Cardiac muscle cell (in vitro differentiated cells and primary cell): Measurements from ENCODE around the gene FGD6. TPM values are rescaled to one million over a fixed set of nuclear protein-coding genes. Genes with fewer than 3 reads are reported as not detected.

Experiments used
- DNase-seq, 2 donors: peaks; one replicate each; pipeline versions ENCODE4 v3.0.0 to v3.0.0-alpha.2; 2010 to 2017; ENCODE audit warnings: low read depth in 1 of 2, low spot score in 1 of 2
- H3K27ac ChIP-seq: fragments of 200-600 bp; sonication (generic); 2 replicates; pipeline ENCODE4 v1.5.1; 2016
- H3K27me3 ChIP-seq: fragments of 200-600 bp; sonication (generic); 2 replicates; pipeline ENCODE4 v1.6.0; 2016; ENCODE audit warnings: control low read depth
- H3K36me3 ChIP-seq: fragments of 200-600 bp; sonication (generic); 2 replicates; pipeline ENCODE4 v1.5.1; 2016; ENCODE audit warnings: control low read depth
- H3K4me1 ChIP-seq: fragments of 200-600 bp; sonication (generic); 2 replicates; pipeline ENCODE4 v1.8.1; 2017; ENCODE audit warnings: low read depth, mild to moderate bottlenecking, mixed run types
- H3K4me3 ChIP-seq: fragments of 200-600 bp; sonication (generic); 2 replicates; pipeline ENCODE4 v1.5.1; 2016; ENCODE audit warnings: mild to moderate bottlenecking
- H3K9me3 ChIP-seq: fragments of 200-600 bp; sonication (generic); 2 replicates; pipeline ENCODE4 v1.5.1; 2017; ENCODE audit warnings: low read depth, mild to moderate bottlenecking, control low read depth
- CTCF ChIP-seq: IDR thresholded peaks from 2 replicates; pipeline ENCODE4 v1.5.1; 2012; ENCODE audit warnings: low read depth, mild to moderate bottlenecking, low read length
- polyA plus RNA-seq: library from polyadenylated mRNA; unstranded; fragments of >200 nt; fragmentation: Nextera tagmentation; extraction: Ambion mirVana; gene quantifications from 2 replicates; pipeline ENCODE4 v1.2.1, GENCODE V29; 2016
- total RNA-seq: library from RNA; depleted of rRNA; stranded (reverse); fragments of >200 nt; gene quantifications from 2 replicates; pipeline ENCODE4 v1.2.3, GENCODE V29; 2016

Gene FGD6
- total and polyA plus RNA-seq, 2 experiments from 2014 or later: 10.7 to 19.4 TPM

- peaks cover 8% of the 10 kb centered on the region for H3K4me1 ChIP-seq
Observed at GRCh38 chr12:95231190-95231589, 13.9 kb upstream of the FGD6 start.

GRCh38 chr12:95230313-95230712 is 13.0 kb upstream of the FGD6 start:
- no peak overlapping the region for H3K27ac ChIP-seq

More at GRCh38 chr12:95231190-95231589, 13.9 kb upstream of the FGD6 start:
- Histone ChIP-seq H3K27ac (no peak overlapping the region), H3K9me3 (no peaks in the 10 kb centered on the region), H3K27me3 (no peaks in the 10 kb centered on the region), H3K4me3 (no peak overlapping the region), H3K36me3 (peaks cover 3% of the 10 kb centered on the region)
- DNase-seq: peak in 1 of 2 donors; percentile 75
- TF ChIP-seq CTCF: no peak

GRCh38 chr12:95229636-95230035 is 12.4 kb upstream of the FGD6 start:
- DNase-seq: no peak
- Histone ChIP-seq H3K36me3 (peaks cover 3% of the 10 kb centered on the region), H3K9me3 (no peaks in the 10 kb centered on the region), H3K27me3 (no peaks in the 10 kb centered on the region), H3K27ac (no peak overlapping the region), H3K4me1 (peaks cover 8% of the 10 kb centered on the region), H3K4me3 (no peak overlapping the region)
- no peak for TF ChIP-seq CTCF

More at GRCh38 chr12:95230313-95230712, 13.0 kb upstream of the FGD6 start:
- no peak overlapping the region for H3K4me3 ChIP-seq
- peaks cover 8% of the 10 kb centered on the region for H3K4me1 ChIP-seq
- DNase-seq: no peak
- no peaks in the 10 kb centered on the region for H3K9me3 ChIP-seq
- H3K36me3 ChIP-seq: peaks cover 3% of the 10 kb centered on the region
- no peaks in the 10 kb centered on the region for H3K27me3 ChIP-seq
- no peak for TF ChIP-seq CTCF

DNA sequence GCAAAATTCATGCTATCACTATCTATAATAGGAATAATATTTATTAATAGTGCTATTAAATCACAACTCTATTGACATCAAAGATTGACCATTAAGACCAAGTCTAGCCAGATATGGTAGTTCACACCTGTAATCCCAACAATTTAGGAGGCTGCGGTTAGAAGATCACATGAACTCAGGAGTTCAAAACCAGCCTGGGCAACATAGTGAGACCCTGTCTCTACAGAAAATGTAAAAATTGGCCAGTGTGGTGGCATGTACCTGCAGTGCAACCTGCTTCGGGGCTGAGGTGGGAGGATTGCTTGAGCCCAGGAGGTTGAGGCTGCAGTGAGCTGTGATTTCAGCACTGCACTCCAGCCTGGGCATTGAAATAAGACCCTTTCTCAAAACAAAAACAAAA is 11.3 kb upstream of the FGD6 start:
- peaks cover 3% of the 10 kb centered on the region for H3K36me3 ChIP-seq
- H3K4me1 ChIP-seq: peaks cover 8% of the 10 kb centered on the region
- H3K4me3 ChIP-seq: no peak overlapping the region
- TF ChIP-seq CTCF: no peak
- H3K9me3 ChIP-seq: no peaks in the 10 kb centered on the region
- no peak overlapping the region for H3K27ac ChIP-seq
- DNase-seq: no peak
- H3K27me3 ChIP-seq: no peaks in the 10 kb centered on the region

DNA sequence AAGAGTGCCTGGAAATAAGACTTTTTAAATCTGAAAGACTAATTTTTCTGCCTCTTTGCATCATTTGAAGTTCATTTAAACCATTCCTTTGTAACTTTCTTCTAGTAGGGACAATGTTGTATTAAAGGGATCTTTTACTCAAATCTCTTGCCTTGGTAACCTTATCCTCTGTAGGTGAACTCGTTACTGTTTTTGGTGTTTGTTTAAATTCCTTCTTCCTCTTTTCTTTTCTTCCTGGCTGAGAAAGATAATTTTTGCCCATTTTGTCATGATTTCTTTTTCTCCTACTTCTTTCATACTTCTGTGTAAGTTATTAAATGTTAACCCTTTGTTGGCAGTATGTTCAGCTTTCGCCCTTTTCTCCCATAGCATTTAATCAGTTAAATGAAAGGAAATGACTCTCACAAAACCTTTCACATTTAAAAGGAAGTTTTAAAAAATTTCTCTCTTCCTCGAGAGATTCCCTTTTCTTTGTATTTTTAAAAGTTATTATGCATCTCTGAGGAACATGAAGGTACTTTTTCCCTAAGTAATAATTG is 10.6 kb upstream of the FGD6 start:
- H3K36me3 ChIP-seq: peaks cover 3% of the 10 kb centered on the region
- peaks cover 8% of the 10 kb centered on the region for H3K4me1 ChIP-seq
- no peak overlapping the region for H3K4me3 ChIP-seq
- no peaks in the 10 kb centered on the region for H3K27me3 ChIP-seq
- no peak for TF ChIP-seq CTCF
- DNase-seq: no peak
- H3K9me3 ChIP-seq: no peaks in the 10 kb centered on the region
- no peak overlapping the region for H3K27ac ChIP-seq
